B cell (primary cell): ENCODE data around the gene SEC14L1. TPM values are rescaled to one million over a fixed set of nuclear protein-coding genes. Genes with fewer than 3 reads are reported as not detected.
A peak's percentile ranks its signal among the peaks of the same experiment; 100 is the strongest.

ENCODE experiments used
- ATAC-seq: fragments of 200-7000 bp; cut with Tn5 transposase; one replicate; pipeline ENCODE4 v1.10.0; 2021; ENCODE audit warnings: low read depth, mild to moderate bottlenecking, moderate number of reproducible peaks, moderate library complexity
- CTCF ChIA-PET: fragments of 350-600 bp; sonication (Branson Sonifier 250); formaldehyde crosslinking; loops from one replicate; lab custom pipeline; 2021; ENCODE audit warnings: antibody characterized with exemption, inconsistent platforms; lab: Charles Lee
- POLR2A ChIA-PET: fragments of 350-600 bp; sonication (Branson Sonifier 250); formaldehyde crosslinking; loops from one replicate; lab custom pipeline; 2021; ENCODE audit warnings: antibody characterized with exemption; lab: Charles Lee
- DNase-seq: peaks from one replicate; pipeline ENCODE4 v3.0.0; 2013
- H2AFZ ChIP-seq: 2 replicates; pipeline ENCODE4 v1.6.1; 2012; ENCODE audit warnings: mild to moderate bottlenecking, low read depth, low read length; ENCODE audit not compliant: insufficient read depth, poor library complexity, severe bottlenecking
- H3K27ac ChIP-seq, 2 donors: 1 replicate in 1 of 2; 2 replicates in 1 of 2; pipeline ENCODE4 v1.5.1; 2012 to 2013; ENCODE audit warnings: low read length in 2 of 2, mild to moderate bottlenecking in 2 of 2, moderate library complexity in 1 of 2
- H3K27me3 ChIP-seq, 4 experiments: fragments of 200-600 bp in 1 of 4; sonication (generic) in 1 of 4; replicated peaks in 1 of 4; 1 replicate in 2 of 4; 2 replicates in 2 of 4; pipeline versions ENCODE4 v1.6.1 to v1.7.0; 2013 to 2016; ENCODE audit warnings: low read length in 3 of 4, mild to moderate bottlenecking in 2 of 4, mixed read lengths in 1 of 4, moderate library complexity in 1 of 4; ENCODE audit not compliant: insufficient read depth in 4 of 4, control insufficient read depth in 3 of 4; ENCODE audit errors: control extremely low read depth in 1 of 4
- H3K36me3 ChIP-seq, 2 experiments: replicated peaks in 1 of 2; 1 replicate in 1 of 2; 2 replicates in 1 of 2; pipeline versions ENCODE4 v1.6.1 to v1.7.1; 2013; ENCODE audit warnings: low read length in 1 of 2; ENCODE audit not compliant: insufficient read depth in 2 of 2, control insufficient read depth in 1 of 2; ENCODE audit errors: control extremely low read depth in 1 of 2, extremely low read depth in 1 of 2
- H3K4me1 ChIP-seq, 2 donors: fragments of 200-600 bp in 1 of 2; sonication (generic) in 1 of 2; 1 replicate in 1 of 2; 2 replicates in 1 of 2; pipeline versions ENCODE4 v1.5.1 to v1.6.1; 2013 to 2017; ENCODE audit warnings: low read length in 2 of 2; ENCODE audit not compliant: control insufficient read depth in 2 of 2, insufficient read depth in 2 of 2
- H3K4me2 ChIP-seq: replicated peaks from 2 replicates; pipeline ENCODE3; 2012; ENCODE audit warnings: mild to moderate bottlenecking, low read depth, low read length; ENCODE audit not compliant: poor library complexity, severe bottlenecking
- H3K4me3 ChIP-seq, 5 experiments: fragments of 200-600 bp in 1 of 5; sonication (generic) in 1 of 5; 1 replicate in 3 of 5; 2 replicates in 2 of 5; pipeline versions ENCODE4 v1.5.1 to v1.7.0; 2011 to 2016; ENCODE audit warnings: low read length in 4 of 5, mild to moderate bottlenecking in 4 of 5, low read depth in 2 of 5, control low read depth in 1 of 5, moderate library complexity in 1 of 5; ENCODE audit not compliant: insufficient read depth in 1 of 5; ENCODE audit errors: control extremely low read depth in 1 of 5, extremely low read depth in 1 of 5
- H3K79me2 ChIP-seq: fragments of 200-600 bp; sonication (generic); one replicate; pipeline ENCODE4 v1.6.0; 2016; ENCODE audit warnings: low read length; ENCODE audit not compliant: control insufficient read depth, insufficient read depth
- H3K9ac ChIP-seq: fragments of 200-600 bp; sonication (generic); 2 replicates; pipeline ENCODE4 v1.6.1; 2017; ENCODE audit warnings: mild to moderate bottlenecking, low read length, moderate library complexity
- H3K9me3 ChIP-seq, 3 donors: one replicate each; pipeline versions ENCODE4 v1.6.1 to v1.7.1; 2013; ENCODE audit warnings: low read length in 2 of 3; ENCODE audit not compliant: control insufficient read depth in 2 of 3, insufficient read depth in 1 of 3; ENCODE audit errors: control extremely low read depth in 1 of 3
- H4K20me1 ChIP-seq: 2 replicates; pipeline ENCODE4 v1.6.0; 2012; ENCODE audit warnings: mild to moderate bottlenecking, low read length; ENCODE audit not compliant: insufficient read depth, control insufficient read depth, poor library complexity, severe bottlenecking
- H3K27ac Mint-ChIP-seq: one replicate; pipeline ENCODE4 v1.8.0; 2021; ENCODE audit warnings: mixed read lengths
- H3K27me3 Mint-ChIP-seq: one replicate; pipeline ENCODE4 v1.8.0; 2021; ENCODE audit warnings: mixed read lengths
- H3K4me1 Mint-ChIP-seq: one replicate; pipeline ENCODE4 v1.8.0; 2021; ENCODE audit warnings: mixed read lengths
- H3K4me3 Mint-ChIP-seq: one replicate; pipeline ENCODE4 v1.8.0; 2021; ENCODE audit warnings: mixed read lengths
- H3K9me3 Mint-ChIP-seq: one replicate; pipeline ENCODE4 v1.8.0; 2022; ENCODE audit warnings: mixed read lengths; ENCODE audit not compliant: insufficient read depth
- EZH2 ChIP-seq: IDR thresholded peaks from 2 replicates; pipeline ENCODE4 v1.6.1; 2012; ENCODE audit warnings: borderline replicate concordance, low read depth, mild to moderate bottlenecking, moderate library complexity, low read length; ENCODE audit not compliant: insufficient read depth, poor library complexity, severe bottlenecking
- WGBS: methylation state at CpG from one replicate; pipeline ENCODE4 v1.1.5; 2013; ENCODE audit warnings: missing lambda C conversion rate; ENCODE audit not compliant: insufficient coverage; 5-methylcytosine and 5-hydroxymethylcytosine counted together
- intact Hi-C: fragments of 100-400 bp; cut with micrococcal nuclease; formaldehyde crosslinking; loops from one replicate; pipeline ENCODE4 v1.10.0; 2022
- polyA plus RNA-seq: library from polyadenylated mRNA; depleted of rRNA; stranded (reverse); fragments of >200 nt; gene quantifications from 2 replicates; pipeline ENCODE4 v1.2.3, GENCODE V29; 2012
- total RNA-seq, 2 donors: library from RNA; stranded (reverse); fragments of 120-200 nt in 1 of 2; gene quantifications; 1 replicate in 1 of 2; 2 replicates in 1 of 2; pipeline versions ENCODE4 v1.2.3 to v1.2.4, GENCODE V29; 2013 to 2022
- TF ChIP-seq, protein P1 (sequence below): fragments of 200-600 bp; IDR thresholded peaks from one replicate; pipeline ENCODE4 v1.8.0; 2022; ENCODE audit warnings: antibody characterized with exemption, mild to moderate bottlenecking

SEC14L1 gene
- total and polyA plus RNA-seq, 2 donors (not counting 1 experiment from before 2014, with no cell fraction given): 37.7 to 103 TPM

DNA sequence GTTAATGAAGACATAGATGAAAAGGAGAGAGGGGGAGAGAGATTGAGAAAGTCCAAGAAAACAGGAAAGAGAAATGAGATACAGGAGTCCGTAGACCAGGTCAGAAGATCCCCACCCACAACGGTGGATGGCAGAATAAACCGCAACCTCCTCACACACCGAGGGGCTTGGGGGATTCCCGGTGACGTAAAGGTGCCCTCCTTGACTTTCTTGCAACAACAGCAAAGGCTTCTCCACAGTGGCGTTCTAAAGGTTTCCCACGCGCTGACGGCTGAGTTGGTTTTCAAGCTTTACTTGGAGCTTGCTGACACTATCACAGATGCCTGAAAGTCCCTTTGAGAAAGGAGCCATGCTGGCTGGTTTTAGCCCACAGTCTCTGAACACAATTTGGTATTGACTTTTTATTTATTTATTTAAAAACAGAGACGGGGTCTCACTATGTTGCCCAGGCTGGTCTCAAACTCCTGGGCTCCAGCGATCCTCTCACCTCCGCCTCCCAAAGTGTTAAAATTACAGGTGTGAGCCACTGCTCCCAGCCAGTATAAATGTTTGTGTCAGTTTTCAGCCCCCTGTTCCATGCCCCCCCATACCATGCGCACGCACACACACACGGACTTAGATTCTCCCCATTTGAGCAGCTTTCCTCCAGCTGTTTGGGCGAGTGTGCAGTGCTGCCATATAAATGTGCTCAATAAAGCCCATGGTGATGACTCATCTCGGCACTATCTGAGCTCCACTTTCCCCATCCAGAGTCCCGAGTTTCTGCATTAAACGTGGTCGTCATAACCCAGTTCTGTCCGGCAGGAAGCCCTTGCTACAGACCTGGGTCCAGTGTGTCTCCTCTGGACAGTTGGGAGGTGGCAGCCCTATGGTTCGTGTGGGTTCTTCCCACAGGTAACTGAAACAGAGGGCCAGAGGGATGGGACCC, 33.0 kb upstream of the SEC14L1 start:
- Histone ChIP-seq H3K4me1 (peaks cover 25 to 43% of the 10 kb centered on the region in 2 donors), H3K27ac (no peak overlapping the region), H3K36me3 (no peaks in the 10 kb centered on the region), H4K20me1 (no peaks in the 10 kb centered on the region), H3K9ac (peak overlapping the region; percentile 1), H3K4me2 (peak overlapping the region; percentile 72), H3K27me3 (no peaks in the 10 kb centered on the region), H3K79me2 (no peaks in the 10 kb centered on the region), H3K4me3 (peak overlapping the region in 1 of 5 experiments; percentile 44), H2AFZ (no peak overlapping the region), H3K9me3 (no peaks in the 10 kb centered on the region)
- Mint-ChIP-seq H3K27me3 (no peaks in the 10 kb centered on the region), H3K4me3 (peak overlapping the region; percentile 82), H3K4me1 (peaks cover 47% of the 10 kb centered on the region), H3K9me3 (no peaks in the 10 kb centered on the region), H3K27ac (peak overlapping the region; percentile 73)
- 68% methylated on average over 20 of the region's 23 CpGs for WGBS
- ChIA-PET POLR2A (interaction anchor here (0.6 to 1.0 kb wide), 5 partner anchors 32 to 307 kb away, joined by 3 to 9 read pairs (median 4); no protein-coding TSS in a partner anchor), CTCF (interaction anchor here (0.6 to 3.3 kb wide), 7 partner anchors 11 to 140 kb away, joined by 3 to 21 read pairs (median 4); no protein-coding TSS in a partner anchor)
- ATAC-seq: peak; percentile 78
- peak; percentile 82 for DNase-seq
- TF ChIP-seq, protein P1, sequence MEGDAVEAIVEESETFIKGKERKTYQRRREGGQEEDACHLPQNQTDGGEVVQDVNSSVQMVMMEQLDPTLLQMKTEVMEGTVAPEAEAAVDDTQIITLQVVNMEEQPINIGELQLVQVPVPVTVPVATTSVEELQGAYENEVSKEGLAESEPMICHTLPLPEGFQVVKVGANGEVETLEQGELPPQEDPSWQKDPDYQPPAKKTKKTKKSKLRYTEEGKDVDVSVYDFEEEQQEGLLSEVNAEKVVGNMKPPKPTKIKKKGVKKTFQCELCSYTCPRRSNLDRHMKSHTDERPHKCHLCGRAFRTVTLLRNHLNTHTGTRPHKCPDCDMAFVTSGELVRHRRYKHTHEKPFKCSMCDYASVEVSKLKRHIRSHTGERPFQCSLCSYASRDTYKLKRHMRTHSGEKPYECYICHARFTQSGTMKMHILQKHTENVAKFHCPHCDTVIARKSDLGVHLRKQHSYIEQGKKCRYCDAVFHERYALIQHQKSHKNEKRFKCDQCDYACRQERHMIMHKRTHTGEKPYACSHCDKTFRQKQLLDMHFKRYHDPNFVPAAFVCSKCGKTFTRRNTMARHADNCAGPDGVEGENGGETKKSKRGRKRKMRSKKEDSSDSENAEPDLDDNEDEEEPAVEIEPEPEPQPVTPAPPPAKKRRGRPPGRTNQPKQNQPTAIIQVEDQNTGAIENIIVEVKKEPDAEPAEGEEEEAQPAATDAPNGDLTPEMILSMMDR: no peak
- TF ChIP-seq EZH2: no peak
- intact Hi-C loops: loop anchor here (1.0 to 5.0 kb wide), 3 partner anchors 19 to 105 kb away; partner anchors contain the start of gene SEC14L1
